ENCODE results near the gene MED25.
A peak's percentile ranks its signal among the peaks of the same experiment; 100 is the strongest.

The MED25 gene

GRCh38 chr19:49883094-49883493 lies 65.0 kb downstream of the MED25 start:
- ChIA-PET CTCF (no interaction called here), POLR2A (ENCODE audit: low non-redundant PET) (no interaction called here)
- TF ChIP-seq, protein P1, sequence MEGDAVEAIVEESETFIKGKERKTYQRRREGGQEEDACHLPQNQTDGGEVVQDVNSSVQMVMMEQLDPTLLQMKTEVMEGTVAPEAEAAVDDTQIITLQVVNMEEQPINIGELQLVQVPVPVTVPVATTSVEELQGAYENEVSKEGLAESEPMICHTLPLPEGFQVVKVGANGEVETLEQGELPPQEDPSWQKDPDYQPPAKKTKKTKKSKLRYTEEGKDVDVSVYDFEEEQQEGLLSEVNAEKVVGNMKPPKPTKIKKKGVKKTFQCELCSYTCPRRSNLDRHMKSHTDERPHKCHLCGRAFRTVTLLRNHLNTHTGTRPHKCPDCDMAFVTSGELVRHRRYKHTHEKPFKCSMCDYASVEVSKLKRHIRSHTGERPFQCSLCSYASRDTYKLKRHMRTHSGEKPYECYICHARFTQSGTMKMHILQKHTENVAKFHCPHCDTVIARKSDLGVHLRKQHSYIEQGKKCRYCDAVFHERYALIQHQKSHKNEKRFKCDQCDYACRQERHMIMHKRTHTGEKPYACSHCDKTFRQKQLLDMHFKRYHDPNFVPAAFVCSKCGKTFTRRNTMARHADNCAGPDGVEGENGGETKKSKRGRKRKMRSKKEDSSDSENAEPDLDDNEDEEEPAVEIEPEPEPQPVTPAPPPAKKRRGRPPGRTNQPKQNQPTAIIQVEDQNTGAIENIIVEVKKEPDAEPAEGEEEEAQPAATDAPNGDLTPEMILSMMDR (conservative IDR thresholded peaks at IDR 0.05; ENCODE audit: low read depth) = no peak
- DNase-seq (ENCODE audit: low spot score) = no peak
- no peak overlapping the region for H3K27ac ChIP-seq

- no peak for DNase-seq (ENCODE audit: low spot score)
- TF ChIP-seq, protein P1 (conservative IDR thresholded peaks at IDR 0.05; ENCODE audit: low read depth) = no peak
- ChIA-PET POLR2A (ENCODE audit: low non-redundant PET) (no interaction called here), CTCF (no interaction called here)
- peak overlapping the region; percentile 40 for H3K27ac ChIP-seq
Observed at GRCh38 chr19:49884109-49884508, 66.0 kb downstream of the MED25 start.

DNA sequence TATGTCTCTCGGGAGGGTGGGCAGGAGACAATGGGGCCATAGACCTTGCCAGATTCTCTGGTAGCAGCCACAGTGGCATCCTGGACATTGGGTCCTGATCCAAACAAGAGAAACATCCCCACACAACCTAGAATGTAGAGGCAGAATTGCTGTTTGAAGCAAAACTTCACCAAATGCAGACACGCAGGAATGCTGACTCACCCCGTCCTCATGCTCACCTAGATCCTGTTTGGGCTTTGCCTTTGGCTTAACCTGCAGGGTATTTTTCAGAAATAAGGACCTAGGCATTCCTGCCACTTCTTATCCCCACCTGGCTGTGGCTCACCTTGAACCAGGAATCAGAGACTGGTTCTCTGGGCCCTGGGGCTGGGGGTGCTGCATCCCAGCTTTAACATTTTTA lies 66.7 kb downstream of the MED25 start:
- TF ChIP-seq, protein P1 (conservative IDR thresholded peaks at IDR 0.05; ENCODE audit: low read depth) = no peak
- POLR2A ChIA-PET (ENCODE audit: low non-redundant PET) = no interaction called here
- CTCF ChIA-PET = no interaction called here
- DNase-seq (ENCODE audit: low spot score) = no peak
- peak overlapping the region; percentile 40 for H3K27ac ChIP-seq

Measured in RWPE1 (cell line).